Measurements from ENCODE around the gene TNRC6C. TPM values are rescaled to one million over a fixed set of nuclear protein-coding genes. Genes with fewer than 3 reads are reported as not detected.
"Not testable (repeated sequence)": the region's sequence is repeated elsewhere in the genome, so short reads cannot be mapped to it uniquely, and the experiment has no call there.

TNRC6C gene
- total RNA-seq, 2 experiments from 2014 or later = 74.7 TPM

DNA sequence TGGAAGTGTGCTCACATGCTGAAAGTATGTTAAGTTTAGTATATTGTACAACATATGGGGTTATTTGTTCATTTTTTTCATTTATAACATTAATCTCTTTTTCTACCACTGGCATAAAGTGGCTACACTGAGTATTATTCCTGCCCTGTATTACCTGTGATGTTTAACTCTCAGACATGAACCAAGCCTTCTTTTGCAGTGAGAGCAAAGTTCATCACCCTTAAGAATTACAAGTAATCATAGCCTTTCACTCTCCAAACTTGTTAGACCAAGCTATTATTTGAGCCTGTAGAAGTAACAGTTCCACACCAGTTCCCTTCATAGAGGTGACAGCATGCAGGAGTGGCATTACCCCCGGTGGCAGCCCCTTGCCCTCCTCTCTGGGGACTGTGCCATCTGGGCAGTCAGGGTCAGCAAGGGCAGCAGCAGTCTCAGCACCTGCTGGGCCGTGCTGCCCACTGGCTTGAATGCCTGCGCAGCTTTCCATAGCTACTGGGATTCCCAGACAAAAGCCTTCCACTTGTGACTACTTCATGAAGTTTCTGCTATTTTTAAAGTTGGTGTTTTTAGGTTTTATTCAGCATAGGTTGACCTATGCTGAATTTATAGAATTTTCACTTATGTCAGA, 98.7 kb downstream of the TNRC6C start:
- POLR2A ChIA-PET = no interaction called here
- no peak for DNase-seq
- no peak for ATAC-seq (ENCODE audit: low read depth)
- Mint-ChIP-seq H3K9me3 (no peaks in the 10 kb centered on the region), H3K27ac (no peak overlapping the region), H3K36me3 (peaks cover 6% of the 10 kb centered on the region), H3K27me3 (no peaks in the 10 kb centered on the region), H3K4me3 (no peak overlapping the region), H3K4me1 (no peaks in the 10 kb centered on the region)

DNA sequence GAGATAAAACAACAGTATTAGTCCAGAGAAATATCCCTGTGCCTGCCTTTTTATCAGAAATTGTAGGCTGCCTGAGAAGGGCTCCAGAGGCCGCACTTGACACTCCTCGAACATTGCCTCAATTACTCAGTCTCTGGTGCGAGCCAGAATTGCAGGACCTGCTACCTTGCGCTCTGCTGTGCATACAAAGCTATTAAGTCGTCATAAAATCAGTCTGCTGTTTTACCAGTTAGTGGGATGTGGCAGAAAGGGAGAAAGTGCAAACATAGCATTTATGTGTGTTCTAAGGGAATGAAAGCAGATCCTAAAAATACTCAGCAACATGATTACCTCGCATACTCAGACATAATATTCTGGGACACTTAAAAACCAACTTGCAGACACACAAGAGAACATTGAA, 99.5 kb downstream of the TNRC6C start:
- Mint-ChIP-seq H3K27ac (no peak overlapping the region), H3K9me3 (no peaks in the 10 kb centered on the region), H3K4me1 (no peaks in the 10 kb centered on the region), H3K4me3 (no peak overlapping the region), H3K27me3 (no peaks in the 10 kb centered on the region), H3K36me3 (peaks cover 6% of the 10 kb centered on the region)
- ATAC-seq (ENCODE audit: low read depth) (no peak), DNase-seq (no peak)
- POLR2A ChIA-PET = no interaction called here

DNA sequence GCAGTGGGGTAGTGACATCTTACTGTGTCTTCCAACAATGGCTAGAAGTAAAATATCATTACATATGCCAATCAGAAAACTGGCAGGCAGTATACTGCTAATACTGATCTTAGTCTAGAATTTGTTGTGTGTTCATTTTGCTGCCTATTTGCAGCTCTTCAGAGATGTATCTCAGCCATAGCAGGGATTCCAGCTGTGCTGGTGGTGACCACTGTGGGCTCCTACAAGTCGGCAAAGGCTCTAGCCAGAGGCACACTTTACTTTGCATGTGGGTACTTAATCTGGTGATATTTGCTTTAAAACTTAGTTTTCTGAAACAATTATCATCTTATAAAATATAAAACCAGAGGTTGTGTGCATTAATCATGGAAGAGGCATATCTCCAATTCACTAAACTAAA, 100.1 kb downstream of the TNRC6C start:
- no peak for ATAC-seq (ENCODE audit: low read depth)
- POLR2A ChIA-PET = no interaction called here
- no peak overlapping the region for H3K27ac Mint-ChIP-seq
- H3K27me3 Mint-ChIP-seq = no peaks in the 10 kb centered on the region
- H3K4me3 Mint-ChIP-seq = no peak overlapping the region
- H3K36me3 Mint-ChIP-seq = peaks cover 6% of the 10 kb centered on the region
- H3K9me3 Mint-ChIP-seq = no peaks in the 10 kb centered on the region
- no peak for DNase-seq
- H3K4me1 Mint-ChIP-seq = peaks cover 3% of the 10 kb centered on the region

DNA sequence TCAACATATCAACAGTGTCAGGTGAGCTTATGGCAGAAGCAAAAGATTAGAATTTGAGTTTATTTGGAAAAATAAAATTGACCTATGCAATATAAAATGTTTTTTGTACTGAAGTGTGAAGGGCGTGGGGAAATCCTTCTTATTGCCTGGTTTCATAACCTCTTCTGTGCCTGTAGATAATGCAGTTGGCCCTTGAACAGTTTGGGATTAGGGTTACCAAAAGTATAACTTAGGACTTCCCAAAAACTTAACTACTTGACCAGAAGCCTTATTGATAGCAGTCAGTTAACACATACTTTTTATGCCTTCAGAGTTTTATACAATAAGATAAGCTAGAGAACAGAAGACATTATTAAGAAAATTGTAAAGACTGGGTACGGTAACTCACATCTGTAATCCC, 104.1 kb downstream of the TNRC6C start:
- H3K4me1 Mint-ChIP-seq = peaks cover 3% of the 10 kb centered on the region
- H3K27me3 Mint-ChIP-seq = no peaks in the 10 kb centered on the region
- POLR2A ChIA-PET = no interaction called here
- H3K36me3 Mint-ChIP-seq = peaks cover 7% of the 10 kb centered on the region
- H3K9me3 Mint-ChIP-seq = no peaks in the 10 kb centered on the region
- no peak overlapping the region for H3K27ac Mint-ChIP-seq
- no peak overlapping the region for H3K4me3 Mint-ChIP-seq
- ATAC-seq (ENCODE audit: low read depth) (no peak), DNase-seq (no peak)

GRCh38 chr17:78063489-78063888, 105.0 kb downstream of the TNRC6C start:
- Mint-ChIP-seq H3K36me3 (peaks cover 10% of the 10 kb centered on the region), H3K4me3 (no peak overlapping the region), H3K27me3 (no peaks in the 10 kb centered on the region), H3K27ac (no peak overlapping the region), H3K9me3 (no peaks in the 10 kb centered on the region), H3K4me1 (peaks cover 3% of the 10 kb centered on the region)
- DNase-seq (no peak), ATAC-seq (ENCODE audit: low read depth) (no peak)
- POLR2A ChIA-PET = no interaction called here

- H3K9me3 Mint-ChIP-seq = no peaks in the 10 kb centered on the region
- POLR2A ChIA-PET = no interaction called here
- no peaks in the 10 kb centered on the region for H3K27me3 Mint-ChIP-seq
- H3K27ac Mint-ChIP-seq = no peak overlapping the region
- H3K36me3 Mint-ChIP-seq = peaks cover 10% of the 10 kb centered on the region
- ATAC-seq (ENCODE audit: low read depth) (no peak), DNase-seq (no peak)
- H3K4me3 Mint-ChIP-seq = no peak overlapping the region
- H3K4me1 Mint-ChIP-seq = peaks cover 3% of the 10 kb centered on the region
Observed at GRCh38 chr17:78064708-78065107, 106.2 kb downstream of the TNRC6C start.

DNA sequence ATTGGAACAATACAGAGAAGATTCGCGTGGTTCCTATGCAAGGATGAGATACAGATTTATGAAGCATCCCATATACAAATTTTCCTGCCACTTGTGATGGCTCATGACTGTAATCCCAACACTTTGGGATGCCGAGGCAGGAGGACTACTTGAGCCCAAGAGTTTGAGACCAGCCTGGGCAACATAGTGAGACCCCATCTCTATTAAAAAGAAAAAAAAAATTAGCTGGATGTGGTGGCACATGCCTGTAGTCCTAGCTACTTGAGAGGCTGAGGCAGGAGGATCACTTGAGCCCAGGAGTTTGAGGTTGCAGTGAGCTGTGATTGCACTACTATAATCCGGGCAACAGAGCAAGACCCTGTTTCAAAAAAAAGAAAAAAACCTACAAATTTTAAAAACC, 108.5 kb downstream of the TNRC6C start:
- H3K9me3 Mint-ChIP-seq; POLR2A ChIA-PET; ATAC-seq (ENCODE audit: low read depth); H3K4me3 Mint-ChIP-seq; H3K27me3 Mint-ChIP-seq; H3K4me1 Mint-ChIP-seq; H3K36me3 Mint-ChIP-seq; DNase-seq; H3K27ac Mint-ChIP-seq: not testable (repeated sequence)

DNA sequence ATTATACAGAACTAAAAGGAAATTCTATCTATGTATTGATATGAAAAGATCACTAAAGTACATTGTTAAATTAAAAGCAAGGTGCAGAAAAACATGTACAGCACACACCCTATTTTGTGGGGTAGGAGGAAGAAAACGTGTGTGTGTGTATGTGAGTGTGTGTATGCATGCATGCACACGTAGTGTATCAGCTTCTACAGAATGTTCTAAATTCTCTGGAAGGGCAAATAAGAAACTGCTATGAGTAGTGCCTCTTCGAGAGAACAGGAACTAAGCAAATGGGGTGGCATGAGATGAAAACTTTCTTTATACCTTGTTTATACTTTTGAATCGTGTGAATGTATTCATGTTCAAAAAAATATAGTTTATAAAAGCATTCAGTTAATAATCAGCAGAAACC, 111.2 kb downstream of the TNRC6C start:
- ATAC-seq (ENCODE audit: low read depth) = no peak
- DNase-seq = no peak
- no peaks in the 10 kb centered on the region for H3K4me1 Mint-ChIP-seq
- peaks cover 17% of the 10 kb centered on the region for H3K36me3 Mint-ChIP-seq
- POLR2A ChIA-PET = no interaction called here
- H3K27me3 Mint-ChIP-seq = no peaks in the 10 kb centered on the region
- H3K9me3 Mint-ChIP-seq = no peaks in the 10 kb centered on the region
- no peak overlapping the region for H3K4me3 Mint-ChIP-seq
- H3K27ac Mint-ChIP-seq = no peak overlapping the region

DNA sequence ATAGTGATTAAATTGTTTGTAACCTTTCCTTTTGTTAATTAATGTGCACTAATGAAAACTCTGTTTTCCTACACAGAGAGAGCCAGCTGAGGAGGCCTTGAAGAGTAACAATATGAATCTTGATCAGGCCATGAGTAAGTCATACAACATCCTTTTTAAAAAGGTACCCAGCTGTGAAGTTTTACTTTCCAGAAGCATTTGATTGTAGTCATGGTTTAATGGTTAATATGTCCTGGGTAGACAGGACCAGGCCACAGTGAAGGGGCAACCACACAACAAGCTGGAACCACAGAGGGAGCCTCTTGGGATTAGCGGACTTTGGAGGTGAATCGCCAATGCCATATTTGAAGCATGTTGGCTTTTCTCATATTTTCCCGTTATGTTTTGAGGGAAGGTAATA, 114.5 kb downstream of the TNRC6C start:
- Mint-ChIP-seq H3K27me3 (no peaks in the 10 kb centered on the region), H3K9me3 (no peaks in the 10 kb centered on the region), H3K36me3 (peaks cover 13% of the 10 kb centered on the region), H3K27ac (no peak overlapping the region), H3K4me1 (no peaks in the 10 kb centered on the region), H3K4me3 (no peak overlapping the region)
- DNase-seq (no peak), ATAC-seq (ENCODE audit: low read depth) (no peak)
- POLR2A ChIA-PET = no interaction called here

DNA sequence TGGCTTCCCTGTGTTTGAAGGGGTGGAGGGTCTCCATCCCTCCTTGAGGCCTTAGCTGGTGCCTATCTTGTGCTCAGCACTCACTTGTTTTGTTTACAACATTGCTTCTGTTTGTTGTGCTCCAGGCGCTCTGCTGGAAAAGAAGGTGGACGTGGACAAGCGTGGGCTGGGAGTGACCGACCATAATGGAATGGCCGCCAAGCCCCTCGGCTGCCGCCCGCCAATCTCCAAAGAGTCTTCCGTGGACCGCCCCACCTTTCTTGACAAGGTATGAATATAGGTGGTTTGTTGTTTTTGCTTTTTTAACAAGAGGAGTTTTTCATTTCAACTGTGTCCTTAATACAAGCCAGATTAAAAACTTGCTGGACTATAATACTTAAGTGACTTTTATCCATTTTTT, 116.5 kb downstream of the TNRC6C start:
- DNase-seq (no peak), ATAC-seq (ENCODE audit: low read depth) (no peak)
- Mint-ChIP-seq H3K9me3 (no peaks in the 10 kb centered on the region), H3K36me3 (peaks cover 17% of the 10 kb centered on the region), H3K27me3 (no peaks in the 10 kb centered on the region), H3K4me3 (no peak overlapping the region), H3K27ac (no peak overlapping the region), H3K4me1 (no peaks in the 10 kb centered on the region)
- POLR2A ChIA-PET = no interaction called here

DNA sequence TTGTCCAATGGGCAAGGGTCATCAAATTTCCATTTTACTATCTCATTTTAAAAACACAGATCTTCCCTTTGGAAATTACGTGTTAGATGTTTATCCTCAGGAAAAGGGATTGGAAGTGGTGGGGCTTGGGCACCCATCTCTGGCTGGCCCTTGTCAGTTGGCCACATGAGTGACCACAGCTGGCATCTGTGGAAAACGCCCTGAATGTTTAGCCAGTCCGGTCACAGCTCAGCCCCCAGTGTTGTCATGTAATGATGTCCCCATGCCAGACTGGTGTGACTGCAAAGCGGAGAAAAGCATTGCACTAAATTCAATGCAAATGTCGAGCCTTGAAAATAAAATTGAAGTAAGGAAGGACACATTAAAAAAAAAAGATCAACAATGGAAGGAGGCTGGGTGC, 117.0 kb downstream of the TNRC6C start:
- Mint-ChIP-seq H3K27me3 (no peaks in the 10 kb centered on the region), H3K9me3 (no peaks in the 10 kb centered on the region), H3K4me1 (no peaks in the 10 kb centered on the region), H3K4me3 (no peak overlapping the region), H3K36me3 (peaks cover 19% of the 10 kb centered on the region), H3K27ac (no peak overlapping the region)
- POLR2A ChIA-PET = no interaction called here
- ATAC-seq (ENCODE audit: low read depth) = no peak
- no peak for DNase-seq

DNA sequence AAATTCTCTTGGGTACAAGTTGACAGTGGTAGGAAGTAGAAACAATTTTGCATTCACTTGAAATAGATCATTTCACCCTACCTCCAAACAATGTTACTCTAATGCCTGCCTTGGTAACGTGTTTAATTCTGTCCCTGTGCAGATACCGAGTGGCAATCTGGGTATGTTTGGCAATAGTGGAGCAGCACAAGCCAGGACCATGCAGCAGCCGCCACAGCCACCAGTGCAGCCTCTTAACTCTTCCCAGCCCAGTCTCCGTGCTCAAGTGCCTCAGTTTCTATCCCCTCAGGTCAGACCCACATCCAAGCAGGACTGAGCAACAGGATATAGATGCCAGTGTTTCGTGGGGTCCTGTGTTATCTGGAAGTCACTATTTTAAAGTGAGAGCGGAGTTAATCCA, 120.8 kb downstream of the TNRC6C start:
- Mint-ChIP-seq H3K4me1 (peaks cover 4% of the 10 kb centered on the region), H3K36me3 (peaks cover 11% of the 10 kb centered on the region), H3K4me3 (no peak overlapping the region), H3K27me3 (no peaks in the 10 kb centered on the region), H3K27ac (no peak overlapping the region), H3K9me3 (no peaks in the 10 kb centered on the region)
- POLR2A ChIA-PET = no interaction called here
- ATAC-seq (ENCODE audit: low read depth) (no peak), DNase-seq (no peak)

DNA sequence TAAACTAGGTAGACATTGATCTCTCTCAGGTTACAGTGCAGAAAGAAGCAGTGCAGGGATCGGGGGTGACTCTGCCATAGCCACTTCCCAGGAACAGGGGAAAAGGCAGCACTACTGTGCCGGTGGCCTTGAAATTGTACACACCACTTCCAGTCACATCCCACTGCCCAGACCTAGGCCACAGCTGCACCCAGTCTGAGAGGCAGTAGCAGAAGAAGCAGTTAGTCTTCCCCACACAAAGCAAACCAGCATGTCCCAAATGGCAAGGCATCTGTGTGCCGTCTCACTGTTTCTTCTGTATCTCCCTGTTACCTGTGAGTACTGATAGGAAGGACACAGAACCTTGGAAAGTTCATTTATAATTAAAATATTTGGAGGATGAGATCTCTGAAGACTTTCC, 123.0 kb downstream of the TNRC6C start:
- no peak overlapping the region for H3K27ac Mint-ChIP-seq
- H3K9me3 Mint-ChIP-seq = no peaks in the 10 kb centered on the region

DNA sequence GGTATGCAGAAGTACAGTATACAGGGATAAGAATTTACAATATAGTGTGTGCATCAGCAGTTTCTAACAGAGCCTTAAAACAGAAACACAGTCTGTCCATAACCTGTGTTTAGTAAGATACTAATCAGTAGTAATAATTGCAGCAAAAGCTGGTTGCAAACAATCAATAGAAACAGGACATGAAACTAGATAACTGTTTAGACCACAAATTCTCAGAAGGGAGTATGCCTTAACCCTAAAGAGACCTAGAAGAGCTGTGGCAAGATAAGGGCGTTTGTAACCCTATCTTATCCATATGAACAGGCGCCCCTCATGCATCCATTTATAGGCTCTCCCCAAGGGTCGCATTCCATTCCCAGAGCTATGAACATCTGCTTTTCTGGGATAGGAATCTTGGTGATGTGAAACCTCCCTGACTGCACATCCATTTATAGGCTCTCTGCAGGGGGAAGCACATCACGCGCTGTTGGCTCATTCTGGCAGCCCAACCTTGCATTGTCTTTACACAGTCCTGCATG, 123.9 kb downstream of the TNRC6C start:
- H3K27me3 Mint-ChIP-seq; ATAC-seq (ENCODE audit: low read depth); H3K27ac Mint-ChIP-seq; H3K4me1 Mint-ChIP-seq; POLR2A ChIA-PET; DNase-seq; H3K4me3 Mint-ChIP-seq; H3K9me3 Mint-ChIP-seq: not testable (repeated sequence)
- H3K36me3 Mint-ChIP-seq = peaks cover 14% of the 10 kb centered on the region

More for the DNA sequence above, 123.0 kb downstream of the TNRC6C start:
- H3K27me3 Mint-ChIP-seq = no peaks in the 10 kb centered on the region
- peaks cover 9% of the 10 kb centered on the region for H3K36me3 Mint-ChIP-seq
- ATAC-seq (ENCODE audit: low read depth) (no peak), DNase-seq (no peak)
- H3K4me3 Mint-ChIP-seq = no peak overlapping the region
- peaks cover 4% of the 10 kb centered on the region for H3K4me1 Mint-ChIP-seq
- POLR2A ChIA-PET = interaction anchor here (0.6 kb wide), 1 partner anchor 124 kb away, joined by 9 read pairs; no protein-coding TSS in a partner anchor

DNA sequence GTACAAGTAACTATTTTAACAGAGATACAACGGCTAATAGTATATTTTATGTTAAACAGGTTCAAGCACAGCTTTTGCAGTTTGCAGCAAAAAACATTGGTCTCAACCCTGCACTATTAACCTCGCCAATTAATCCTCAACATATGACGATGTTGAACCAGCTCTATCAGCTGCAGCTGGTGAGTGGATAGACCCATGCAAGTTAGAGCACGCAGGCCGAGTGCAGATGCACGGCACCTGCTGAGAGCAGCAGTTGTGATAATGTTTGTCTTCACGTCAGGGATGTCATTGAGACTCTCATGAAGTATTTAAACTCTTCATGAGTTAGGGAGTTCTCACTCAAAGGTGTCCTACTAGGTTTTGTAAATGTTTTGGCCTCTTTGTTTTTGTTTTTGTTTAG, 124.5 kb downstream of the TNRC6C start:
- POLR2A ChIA-PET = no interaction called here
- DNase-seq (no peak), ATAC-seq (ENCODE audit: low read depth) (no peak)
- Mint-ChIP-seq H3K4me3 (no peak overlapping the region), H3K27me3 (no peaks in the 10 kb centered on the region), H3K27ac (no peak overlapping the region), H3K4me1 (peaks cover 4% of the 10 kb centered on the region), H3K36me3 (peaks cover 18% of the 10 kb centered on the region), H3K9me3 (no peaks in the 10 kb centered on the region)

Data from activated naive CD8-positive, alpha-beta T cell treated with anti-CD3 and anti-CD28 coated beads, Interleukin-2, amount 10 ng/mL, durations not matched to agents 7 days and 5 days (primary cell).